Fibroblast of villous mesenchyme (primary cell): ENCODE measurements around the gene ENAM. TPM values are rescaled to one million over a fixed set of nuclear protein-coding genes. Genes with fewer than 3 reads are reported as not detected.
"Not testable (repeated sequence)": the region's sequence is repeated elsewhere in the genome, so short reads cannot be mapped to it uniquely, and the experiment has no call there.

Source experiments
- DNase-seq: peaks from one replicate; pipeline ENCODE4 v3.0.0-alpha.2; 2010; ENCODE audit warnings: low read depth
- H3K4me3 ChIP-seq: 2 replicates; pipeline ENCODE4 v1.5.1; 2011; ENCODE audit warnings: low read depth, mild to moderate bottlenecking, low read length
- total RNA-seq: library from RNA; depleted of rRNA; stranded (reverse); fragments of >200 nt; gene quantifications from 2 replicates; pipeline ENCODE4 v1.2.3, GENCODE V29; 2012
- TF ChIP-seq, protein P1 (sequence below): IDR thresholded peaks from 2 replicates; pipeline ENCODE4 v1.5.1; 2012; ENCODE audit warnings: low read depth, mild to moderate bottlenecking, low read length; ENCODE audit not compliant: insufficient read depth

ENAM gene
- total RNA-seq, 1 donor = 0.43 TPM

- peak within 1 kb of the TSS; percentile 99 for H3K4me3 ChIP-seq
- peak; percentile 99 for DNase-seq
- TF ChIP-seq, protein P1, sequence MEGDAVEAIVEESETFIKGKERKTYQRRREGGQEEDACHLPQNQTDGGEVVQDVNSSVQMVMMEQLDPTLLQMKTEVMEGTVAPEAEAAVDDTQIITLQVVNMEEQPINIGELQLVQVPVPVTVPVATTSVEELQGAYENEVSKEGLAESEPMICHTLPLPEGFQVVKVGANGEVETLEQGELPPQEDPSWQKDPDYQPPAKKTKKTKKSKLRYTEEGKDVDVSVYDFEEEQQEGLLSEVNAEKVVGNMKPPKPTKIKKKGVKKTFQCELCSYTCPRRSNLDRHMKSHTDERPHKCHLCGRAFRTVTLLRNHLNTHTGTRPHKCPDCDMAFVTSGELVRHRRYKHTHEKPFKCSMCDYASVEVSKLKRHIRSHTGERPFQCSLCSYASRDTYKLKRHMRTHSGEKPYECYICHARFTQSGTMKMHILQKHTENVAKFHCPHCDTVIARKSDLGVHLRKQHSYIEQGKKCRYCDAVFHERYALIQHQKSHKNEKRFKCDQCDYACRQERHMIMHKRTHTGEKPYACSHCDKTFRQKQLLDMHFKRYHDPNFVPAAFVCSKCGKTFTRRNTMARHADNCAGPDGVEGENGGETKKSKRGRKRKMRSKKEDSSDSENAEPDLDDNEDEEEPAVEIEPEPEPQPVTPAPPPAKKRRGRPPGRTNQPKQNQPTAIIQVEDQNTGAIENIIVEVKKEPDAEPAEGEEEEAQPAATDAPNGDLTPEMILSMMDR = peak; percentile 92
Measured at GRCh38 chr4:70687821-70688794, 59.6 kb downstream of the ENAM start, which contains the start of gene UTP3. UTP3 (plus strand) TSS chr4:70688532; CDS start chr4:70688678, 146 bp downstream.

DNA sequence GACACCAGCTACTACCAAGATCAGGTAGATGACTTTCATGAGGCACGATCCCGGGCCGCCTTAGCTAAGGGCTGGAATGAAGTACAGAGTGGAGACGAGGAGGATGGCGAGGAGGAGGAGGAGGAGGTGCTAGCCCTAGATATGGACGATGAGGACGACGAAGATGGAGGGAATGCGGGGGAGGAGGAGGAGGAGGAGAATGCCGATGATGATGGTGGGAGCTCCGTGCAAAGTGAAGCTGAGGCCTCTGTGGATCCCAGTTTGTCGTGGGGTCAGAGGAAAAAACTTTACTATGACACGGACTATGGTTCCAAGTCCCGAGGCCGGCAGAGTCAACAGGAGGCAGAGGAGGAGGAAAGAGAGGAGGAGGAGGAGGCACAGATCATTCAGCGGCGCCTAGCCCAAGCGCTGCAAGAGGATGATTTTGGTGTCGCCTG lies 60.3 kb downstream of the ENAM start:
- peak; percentile 30 for DNase-seq
- peak overlapping the region; percentile 99 for H3K4me3 ChIP-seq
- TF ChIP-seq, protein P1 = no peak

DNA sequence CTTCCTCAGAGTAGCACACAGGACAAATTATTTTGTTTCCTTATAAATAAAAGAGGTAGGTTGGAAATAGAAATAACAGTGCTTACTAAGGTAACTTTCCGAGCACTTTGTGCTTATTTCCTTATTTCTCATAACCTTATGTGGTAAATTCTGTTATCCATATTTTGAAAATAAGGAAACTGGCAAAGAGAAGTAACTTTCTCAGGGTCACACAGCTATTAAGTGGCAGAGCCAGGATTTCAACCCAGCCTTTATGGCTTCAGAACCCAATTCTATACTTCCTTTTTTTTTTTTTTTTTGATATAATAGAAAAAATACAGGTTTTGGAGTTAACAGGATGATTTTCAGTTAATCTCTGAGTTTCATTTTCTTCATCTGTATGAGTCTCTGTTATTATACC lies 63.1 kb downstream of the ENAM start:
- TF ChIP-seq, protein P1 = no peak
- H3K4me3 ChIP-seq = no peak overlapping the region
- DNase-seq = no peak

- not testable (repeated sequence) for H3K4me3 ChIP-seq, DNase-seq
Measured at GRCh38 chr4:70694633-70695032, 66.1 kb downstream of the ENAM start.

Other genes starting within 250 kb of the ENAM start
- not detected in 2 replicates for gene SMR3B, start 245.6 kb upstream of the ENAM start, total RNA-seq
- not detected in 2 replicates for gene OPRPN, start 230.8 kb upstream of the ENAM start, total RNA-seq
- not detected in 2 replicates for gene MUC7, start 156.5 kb upstream of the ENAM start, total RNA-seq
- gene AMTN, start 110.2 kb upstream of the ENAM start, total RNA-seq = not detected in 2 replicates
- gene AMBN, start 36.5 kb upstream of the ENAM start, total RNA-seq = not detected in 2 replicates
- 0.64 and 2.6 TPM in 2 replicates for gene JCHAIN, start 37.8 kb downstream of the ENAM start, total RNA-seq
- gene UTP3, start 59.8 kb downstream of the ENAM start, total RNA-seq = 15.1 and 23.3 TPM in 2 replicates
- gene RUFY3, start 93.2 kb downstream of the ENAM start, total RNA-seq = 56.7 and 60.5 TPM in 2 replicates
- 78.3 and 117 TPM in 2 replicates for gene GRSF1, start 211.1 kb downstream of the ENAM start, total RNA-seq